H1 (cell line): ENCODE measurements around the gene PIAS2. TPM values are rescaled to one million over a fixed set of nuclear protein-coding genes. Genes with fewer than 3 reads are reported as not detected.

ENCODE experiments used
- CTCF ChIA-PET: fragments of 300-600 bp; sonication (Branson Sonifier 250); formaldehyde crosslinking; loops from one replicate; lab custom pipeline; 2021; ENCODE audit not compliant: partially characterized antibody; lab: Charles Lee
- POLR2A ChIA-PET: fragments of 300-600 bp; sonication (Branson Sonifier 250); formaldehyde crosslinking; loops from one replicate; lab custom pipeline; 2021; ENCODE audit warnings: inconsistent platforms; ENCODE audit not compliant: partially characterized antibody; lab: Charles Lee
- DNase-seq, 2 experiments: peaks; one replicate each; pipeline versions ENCODE4 v3.0.0 to v3.0.0-alpha.2; 2010 to 2022; ENCODE audit warnings: low spot score in 2 of 2, low read depth in 1 of 2, mixed read lengths in 1 of 2
- FAIRE-seq: peaks from 2 replicates; lab custom pipeline; 2011; peaks lifted over from hg19 to GRCh38; lab: Jason Lieb, UNC
- H2AFZ ChIP-seq: 2 replicates; pipeline ENCODE4 v1.8.1; 2012; ENCODE audit warnings: low read length, inconsistent platforms
- H2AK5ac ChIP-seq: 2 replicates; pipeline ENCODE4 v1.6.1; 2013; ENCODE audit warnings: low read depth, low read length
- H2BK120ac ChIP-seq: replicated peaks from 2 replicates; pipeline ENCODE3; 2013; ENCODE audit warnings: low read depth, low read length, inconsistent platforms
- H2BK12ac ChIP-seq: 2 replicates; pipeline ENCODE4 v1.6.1; 2013; ENCODE audit warnings: low read depth, low read length
- H2BK15ac ChIP-seq: 2 replicates; pipeline ENCODE4 v1.6.1; 2013; ENCODE audit warnings: low read length
- H2BK20ac ChIP-seq: 2 replicates; pipeline ENCODE4 v1.6.1; 2013; ENCODE audit warnings: low read length
- H2BK5ac ChIP-seq: 2 replicates; pipeline ENCODE4 v1.6.1; 2013; ENCODE audit warnings: low read depth, low read length
- H3K14ac ChIP-seq: 2 replicates; pipeline ENCODE4 v1.6.1; 2013; ENCODE audit warnings: inconsistent platforms; ENCODE audit not compliant: insufficient read length
- H3K18ac ChIP-seq: 2 replicates; pipeline ENCODE4 v1.6.1; 2013; ENCODE audit warnings: low read length; ENCODE audit errors: extremely low read depth
- H3K23ac ChIP-seq: 2 replicates; pipeline ENCODE4 v1.6.1; 2013; ENCODE audit warnings: inconsistent platforms; ENCODE audit not compliant: insufficient read length
- H3K23me2 ChIP-seq: 2 replicates; pipeline ENCODE4 v1.6.1; 2013; ENCODE audit warnings: low read depth, low read length
- H3K27ac ChIP-seq: 2 replicates; pipeline ENCODE4 v1.6.1; 2011; ENCODE audit warnings: low read depth, low read length, inconsistent platforms
- H3K27me3 ChIP-seq, 4 experiments: replicated peaks in 1 of 4; 1 replicate in 1 of 4; 2 replicates in 3 of 4; pipeline versions ENCODE4 v1.6.1 to v1.8.1; 2011 to 2013; ENCODE audit warnings: low read length in 3 of 4, mild to moderate bottlenecking in 3 of 4, inconsistent platforms in 2 of 4, mixed read lengths in 2 of 4, moderate library complexity in 1 of 4; ENCODE audit not compliant: control insufficient read depth in 3 of 4, insufficient read depth in 3 of 4; ENCODE audit errors: extremely low read depth in 1 of 4
- H3K36me3 ChIP-seq, 4 experiments: 2 replicates each; pipeline versions ENCODE4 v1.6.1 to v1.8.1; 2011 to 2013; ENCODE audit warnings: mild to moderate bottlenecking in 4 of 4, low read length in 3 of 4, moderate library complexity in 2 of 4, control low read depth in 1 of 4, inconsistent platforms in 1 of 4; ENCODE audit not compliant: insufficient read depth in 4 of 4, control insufficient read depth in 2 of 4
- H3K4ac ChIP-seq: replicated peaks from 2 replicates; pipeline ENCODE3; 2013; ENCODE audit warnings: low read length, low read depth, mixed read lengths, inconsistent platforms; ENCODE audit not compliant: insufficient read length
- H3K4me1 ChIP-seq, 4 experiments: replicated peaks in 1 of 4; 1 replicate in 1 of 4; 2 replicates in 3 of 4; pipeline versions ENCODE4 v1.6.1 to v1.8.1; 2011 to 2013; ENCODE audit warnings: low read length in 3 of 4, inconsistent platforms in 2 of 4, mixed read lengths in 1 of 4; ENCODE audit not compliant: insufficient read depth in 4 of 4, control insufficient read depth in 3 of 4
- H3K4me2 ChIP-seq, 2 experiments: 2 replicates each; pipeline versions ENCODE4 v1.6.1 to v1.8.1; 2011 to 2013; ENCODE audit warnings: low read depth in 2 of 2, low read length in 2 of 2, control low read depth in 1 of 2, inconsistent platforms in 1 of 2, mild to moderate bottlenecking in 1 of 2; ENCODE audit not compliant: insufficient read depth in 1 of 2
- H3K4me3 ChIP-seq, 4 experiments: fragments of 200-600, 300-600 bp in 1 of 4; sonication (generic), shearing (Covaris generic), sonication (Bioruptor Twin) in 1 of 4; 2 replicates each; pipeline versions ENCODE4 v1.5.1 to v1.8.1; 2011 to 2016; ENCODE audit warnings: low read length in 4 of 4, low read depth in 3 of 4, control low read depth in 2 of 4, inconsistent platforms in 2 of 4, mild to moderate bottlenecking in 2 of 4, mixed read lengths in 1 of 4, moderate library complexity in 1 of 4; ENCODE audit not compliant: insufficient read depth in 2 of 4; ENCODE audit errors: extremely low read depth in 1 of 4
- H3K56ac ChIP-seq: replicated peaks from 2 replicates; pipeline ENCODE3; 2013; ENCODE audit warnings: low read depth, mild to moderate bottlenecking, mixed read lengths, low read length, inconsistent platforms; ENCODE audit not compliant: insufficient read length
- H3K79me1 ChIP-seq: 2 replicates; pipeline ENCODE4 v1.6.1; 2013; ENCODE audit warnings: low read depth, low read length, control low read depth
- H3K79me2 ChIP-seq, 2 experiments: 2 replicates each; pipeline versions ENCODE4 v1.6.1 to v1.8.1; 2012 to 2013; ENCODE audit warnings: low read length in 2 of 2, mild to moderate bottlenecking in 2 of 2, inconsistent platforms in 1 of 2; ENCODE audit not compliant: insufficient read depth in 2 of 2, control insufficient read depth in 1 of 2
- H3K9ac ChIP-seq, 4 experiments: replicated peaks in 1 of 4; 1 replicate in 1 of 4; 2 replicates in 3 of 4; pipeline versions ENCODE4 v1.6.1 to v1.8.1; 2011 to 2013; ENCODE audit warnings: low read depth in 3 of 4, low read length in 3 of 4, control low read depth in 2 of 4, mild to moderate bottlenecking in 2 of 4, moderate library complexity in 2 of 4, inconsistent platforms in 1 of 4; ENCODE audit errors: extremely low read depth in 1 of 4
- H3K9me3 ChIP-seq, 2 experiments: 2 replicates each; pipeline versions ENCODE4 v1.6.1 to v1.8.1; 2012 to 2013; ENCODE audit warnings: mild to moderate bottlenecking in 2 of 2, moderate library complexity in 2 of 2, control low read depth in 1 of 2, inconsistent platforms in 1 of 2, low read depth in 1 of 2, low read length in 1 of 2, mixed read lengths in 1 of 2; ENCODE audit not compliant: insufficient read depth in 2 of 2
- H4K20me1 ChIP-seq, 2 experiments: replicated peaks in 1 of 2; 2 replicates each; pipeline versions ENCODE3 to v1.8.1; 2011 to 2013; ENCODE audit warnings: inconsistent platforms in 2 of 2, low read length in 2 of 2, mild to moderate bottlenecking in 1 of 2; ENCODE audit not compliant: insufficient read depth in 2 of 2, control insufficient read depth in 1 of 2
- H4K5ac ChIP-seq: 2 replicates; pipeline ENCODE4 v1.6.1; 2013; ENCODE audit warnings: low read length, low read depth, mixed read lengths, inconsistent platforms; ENCODE audit not compliant: insufficient read length
- H4K8ac ChIP-seq: 2 replicates; pipeline ENCODE4 v1.8.0; 2013; ENCODE audit warnings: mild to moderate bottlenecking, moderate library complexity, low read length, inconsistent platforms; ENCODE audit not compliant: insufficient read depth; ENCODE audit errors: extremely low read depth
- H4K91ac ChIP-seq: replicated peaks from 2 replicates; pipeline ENCODE3; 2013; ENCODE audit warnings: low read length, mixed read lengths, inconsistent platforms; ENCODE audit not compliant: insufficient read length
- CBX5 ChIP-seq: fragments of 300-800, 300-1000 bp; sonication (generic); IDR thresholded peaks from 2 replicates; pipeline ENCODE4 v1.7.1; 2016; ENCODE audit warnings: antibody characterized with exemption, low read length, low read depth
- CTBP2 ChIP-seq: IDR thresholded peaks from 2 replicates; pipeline ENCODE4 v1.7.0; 2011; ENCODE audit warnings: borderline replicate concordance, mild to moderate bottlenecking, moderate library complexity, mixed read lengths, low read length; ENCODE audit not compliant: insufficient read depth, insufficient read length
- E2F6 ChIP-seq: IDR thresholded peaks from 2 replicates; pipeline ENCODE4 v1.6.1; 2012; ENCODE audit warnings: inconsistent platforms
- MAX ChIP-seq: IDR thresholded peaks from 2 replicates; pipeline ENCODE4 v1.6.1; 2012; ENCODE audit warnings: inconsistent platforms
- RBBP5 ChIP-seq: IDR thresholded peaks from 2 replicates; pipeline ENCODE4 v1.7.1; 2012; ENCODE audit warnings: low read depth, mild to moderate bottlenecking, inconsistent platforms, low read length, moderate library complexity, borderline replicate concordance
- SIN3A ChIP-seq, 2 experiments: IDR thresholded peaks in 1 of 2; conservative IDR thresholded peaks in 1 of 2; 2 replicates each; pipeline ENCODE4 v1.6.1; 2011 to 2012; ENCODE audit warnings: low read length in 2 of 2, improper control_type of control experiment in 1 of 2, low read depth in 1 of 2, mild to moderate bottlenecking in 1 of 2
- SIX5 ChIP-seq: IDR thresholded peaks from 2 replicates; pipeline ENCODE4 v1.6.1; 2011; ENCODE audit warnings: mild to moderate bottlenecking, low read depth, low read length
- SP4 ChIP-seq: IDR thresholded peaks from 2 replicates; pipeline ENCODE4 v1.6.1; 2012; ENCODE audit warnings: low read length, inconsistent platforms
- WGBS, 2 experiments: shearing (Covaris generic) in 1 of 2; methylation state at CpG; one replicate each; pipeline versions ENCODE4 v1.1.6 to v1.1.7; 2013 to 2015; ENCODE audit warnings: low lambda C conversion rate in 2 of 2, mixed read lengths in 2 of 2, inconsistent platforms in 1 of 2, low coverage in 1 of 2, missing lambda C conversion rate in 1 of 2; ENCODE audit not compliant: insufficient replicate concordance in 2 of 2, insufficient coverage in 1 of 2, insufficient read length in 1 of 2; ENCODE audit errors: extremely low coverage in 1 of 2, missing lambda C conversion rate in 1 of 2; 5-methylcytosine and 5-hydroxymethylcytosine counted together
- polyA plus RNA-seq, 7 experiments: library from polyadenylated mRNA; depleted of rRNA in 3 of 7; stranded (reverse) in 5 of 7; unstranded in 2 of 7; fragments of >200 nt in 5 of 7; fragments of 200-250 nt in 2 of 7; gene quantifications; 1 replicate in 5 of 7; 2 replicates in 1 of 7; 4 replicates in 1 of 7; pipeline versions ENCODE4 v1.2.1 to v1.2.3, GENCODE V29; 2011 to 2013; ENCODE audit warnings: missing spikeins in 2 of 7, mixed read lengths in 2 of 7
- total RNA-seq: library from RNA; stranded (reverse); fragmentation: NEBNext Ultra II Directional; extraction: Animal tissue kit (Norgen Biotek cat#: 25700); gene quantifications from 2 replicates; pipeline ENCODE4 v1.2.1, GENCODE V29; 2021

Gene PIAS2
- total and polyA plus RNA-seq, 2 of the 8 experiments (the other 6 are each of a cell fraction or from before 2014, with no cell fraction given), result 20.1 to 53.9 TPM

DNA sequence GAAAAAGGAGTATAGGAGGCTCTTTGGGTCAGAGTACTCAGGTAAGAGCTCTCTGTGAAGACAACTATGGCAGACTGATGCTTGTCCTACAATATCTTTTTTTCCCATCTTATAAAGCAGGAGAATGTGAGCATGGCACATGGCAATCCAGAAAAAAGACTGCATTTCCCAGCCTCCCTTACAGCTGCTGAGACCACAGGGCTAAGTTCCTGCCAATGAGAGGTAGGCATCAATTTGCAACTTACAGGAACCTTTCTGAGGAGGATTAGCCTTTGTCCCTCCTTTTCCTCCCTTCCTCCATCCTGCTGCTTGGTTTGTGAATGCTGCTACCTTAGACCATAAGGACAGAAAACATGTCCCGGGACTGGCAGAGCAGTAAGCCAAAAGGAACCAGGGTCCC lies 122.7 kb downstream of the PIAS2 start:
- no peak overlapping the region for H3K18ac ChIP-seq
- H3K4ac ChIP-seq, result no peak overlapping the region
- H3K9ac ChIP-seq, result no peak overlapping the region
- H4K20me1 ChIP-seq, result no peaks in the 10 kb centered on the region
- no peaks in the 10 kb centered on the region for H3K79me1 ChIP-seq
- H3K9me3 ChIP-seq, result peaks cover 4 to 9% of the 10 kb centered on the region in 2 experiments; a peak in 3 of 4 replicates
- H3K27ac ChIP-seq, result no peak overlapping the region
- no peak overlapping the region for H2AFZ ChIP-seq
- H2BK5ac ChIP-seq, result no peak overlapping the region
- H3K4me2 ChIP-seq, result peak overlapping the region in 1 of 2 experiments; percentile 32; a peak in 1 of 4 replicates
- no peak for DNase-seq
- no peak overlapping the region for H2AK5ac ChIP-seq
- H4K8ac ChIP-seq, result no peak overlapping the region
- ChIA-PET CTCF (interaction anchor here (0.6 to 2.7 kb wide), 10 partner anchors 10 to 136 kb away, joined by 3 to 11 read pairs (median 4); no protein-coding TSS in a partner anchor), POLR2A (interaction anchor here (4.1 kb wide), 1 partner anchor 13 kb away, joined by 12 read pairs; no protein-coding TSS in a partner anchor)
- no peaks in the 10 kb centered on the region for H3K27me3 ChIP-seq
- H3K4me1 ChIP-seq, result no peaks in the 10 kb centered on the region; a peak in 1 of 7 replicates
- H4K5ac ChIP-seq, result no peak overlapping the region
- H3K23ac ChIP-seq, result no peak overlapping the region
- no peak overlapping the region for H2BK12ac ChIP-seq
- H3K36me3 ChIP-seq, result no peaks in the 10 kb centered on the region
- TF ChIP-seq SIN3A (conservative IDR thresholded peaks at IDR 0.05 in 1 of 2, IDR thresholded peaks at IDR 0.05 in 1 of 2; ENCODE audit: low read depth in 1 of 2, low read length in 2 of 2) (no peak), CBX5 (no peak), CTBP2 (no peak), E2F6 (peak; percentile 43; the same call in 1 of the 2 replicates), SP4 (no peak), SIX5 (peak; percentile 43), RBBP5 (no peak), MAX (peak; percentile 83)
- 42% methylated on average over 1 of the region's 1 CpG; no CpG with 5 or more reads in 1 of the 2 experiments for WGBS, 2 experiments
- no peak overlapping the region for H2BK20ac ChIP-seq
- H2BK15ac ChIP-seq, result no peak overlapping the region
- H3K23me2 ChIP-seq, result no peaks in the 10 kb centered on the region
- FAIRE-seq, result peak; percentile 95
- H3K14ac ChIP-seq, result no peak overlapping the region
- H3K4me3 ChIP-seq, result no peak overlapping the region
- H3K79me2 ChIP-seq, result no peaks in the 10 kb centered on the region
- no peak overlapping the region for H3K56ac ChIP-seq
- H2BK120ac ChIP-seq, result no peak overlapping the region
- no peak overlapping the region for H4K91ac ChIP-seq
